Limb (tissue), 2 donors: ENCODE results near the gene GIGYF2.

Experiments used
- DNase-seq, 2 donors: peaks; one replicate each; pipeline ENCODE4 v3.0.0-alpha.2; 2016; ENCODE audit errors: extremely low spot score in 2 of 2

The GIGYF2 gene

DNA sequence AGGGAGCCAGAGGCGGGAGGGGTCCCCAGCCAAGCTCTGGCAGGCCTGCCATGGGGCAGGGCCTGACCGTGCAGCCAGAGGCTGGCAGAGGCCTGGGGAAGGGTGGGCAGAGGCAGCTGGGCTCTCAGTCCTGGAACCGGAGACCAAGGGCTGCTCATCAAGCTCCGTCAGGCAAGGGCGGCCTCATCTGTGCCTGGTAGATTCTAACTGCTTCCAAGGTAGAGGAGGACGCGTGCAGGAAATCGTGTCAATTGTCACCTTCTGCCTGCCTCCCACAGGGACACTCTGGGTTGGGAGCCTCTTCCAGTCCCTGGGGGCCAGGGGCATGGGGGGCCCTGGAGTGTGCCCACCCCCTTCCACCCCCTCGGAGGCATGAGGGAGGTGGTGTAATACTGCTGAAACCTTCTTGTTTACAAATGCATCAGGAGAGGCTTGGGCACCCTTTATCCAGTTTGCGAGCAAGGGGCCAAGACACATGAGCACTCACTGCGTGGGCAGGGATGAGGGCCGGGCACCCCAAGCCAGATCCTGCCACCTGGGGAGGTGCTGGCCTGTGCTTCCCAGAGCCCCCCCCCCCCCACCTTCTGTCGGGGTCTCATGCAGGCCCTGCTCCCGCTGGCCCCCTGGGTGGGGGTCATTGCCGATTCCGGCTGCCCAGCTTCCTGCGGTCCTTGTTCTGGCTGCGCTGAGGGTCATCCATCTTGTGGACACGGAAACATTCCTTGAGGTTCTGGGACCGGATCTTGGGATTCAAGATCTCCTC is 181.9 kb downstream of the GIGYF2 start:
- DNase-seq: no peak

DNA sequence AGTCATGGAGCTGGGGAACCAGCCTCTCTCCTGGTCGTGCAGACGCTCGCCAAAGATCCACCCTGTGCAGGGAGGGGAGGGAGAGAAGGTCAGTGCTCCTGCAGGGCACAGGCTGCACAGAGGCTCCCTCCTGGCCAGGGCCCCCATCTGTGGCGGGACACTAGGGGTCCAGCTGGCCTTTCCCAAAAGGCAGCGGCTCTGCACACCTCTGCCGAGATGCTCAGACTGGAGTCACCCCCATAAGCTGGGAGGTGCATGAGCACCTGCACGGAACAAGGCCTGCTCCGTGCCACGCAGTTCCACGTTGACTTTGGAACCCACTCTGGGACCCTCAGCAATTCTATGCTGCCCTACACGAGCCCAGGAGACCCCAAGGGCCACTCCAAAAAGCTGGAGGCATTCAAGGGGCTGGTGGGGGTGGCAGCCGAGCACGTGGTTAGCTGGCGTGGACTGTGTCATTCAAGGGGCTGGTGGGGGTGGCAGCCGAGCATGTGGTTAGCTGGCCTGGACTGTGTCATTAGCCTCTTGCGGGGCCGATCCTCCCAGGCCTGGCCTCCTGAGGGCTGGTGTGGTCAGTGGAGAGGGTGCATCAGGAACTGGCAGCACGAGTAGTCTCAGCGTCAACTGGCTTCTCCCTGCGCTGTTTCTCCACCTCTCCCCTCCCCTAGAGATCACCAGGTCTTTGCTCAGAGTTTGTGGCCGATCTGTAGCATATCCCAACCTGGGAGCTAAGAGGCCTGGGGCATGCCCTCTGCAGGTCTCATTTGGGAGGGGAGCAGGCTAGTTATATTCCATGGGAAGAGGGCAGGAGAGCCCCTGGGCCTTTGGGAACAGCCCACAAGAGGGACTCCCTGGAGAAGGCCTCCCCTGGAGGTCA is 182.7 kb downstream of the GIGYF2 start:
- no peak for DNase-seq

DNA sequence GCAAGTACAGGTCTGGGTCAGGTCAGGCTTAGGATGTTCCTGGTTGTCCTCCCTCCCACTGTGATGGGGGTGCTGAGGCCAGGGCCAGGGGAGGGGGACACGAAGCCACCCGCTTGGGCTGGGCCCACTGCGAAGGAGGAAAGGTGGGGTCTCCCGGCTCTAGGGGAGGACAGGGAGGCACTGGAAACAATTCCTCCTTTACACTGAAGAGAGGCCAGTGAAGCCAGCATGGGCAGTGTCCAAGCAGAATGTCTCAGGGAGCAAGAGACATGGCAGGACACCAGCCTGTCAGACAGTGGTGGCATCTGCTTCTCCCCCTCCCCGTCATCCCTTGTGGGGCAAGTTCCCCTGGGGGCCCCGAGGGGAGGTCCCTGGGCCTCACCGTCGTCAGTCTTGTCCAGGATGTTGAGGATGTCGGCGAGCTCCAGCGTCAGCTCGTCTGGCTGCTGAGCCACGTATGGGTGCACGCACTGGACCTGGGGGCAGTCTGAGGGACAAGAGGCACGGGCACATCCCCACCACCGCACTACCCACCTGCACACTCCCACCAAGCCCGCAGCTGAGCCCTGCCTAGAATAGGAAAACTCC is 183.7 kb downstream of the GIGYF2 start:
- no peak for DNase-seq

DNA sequence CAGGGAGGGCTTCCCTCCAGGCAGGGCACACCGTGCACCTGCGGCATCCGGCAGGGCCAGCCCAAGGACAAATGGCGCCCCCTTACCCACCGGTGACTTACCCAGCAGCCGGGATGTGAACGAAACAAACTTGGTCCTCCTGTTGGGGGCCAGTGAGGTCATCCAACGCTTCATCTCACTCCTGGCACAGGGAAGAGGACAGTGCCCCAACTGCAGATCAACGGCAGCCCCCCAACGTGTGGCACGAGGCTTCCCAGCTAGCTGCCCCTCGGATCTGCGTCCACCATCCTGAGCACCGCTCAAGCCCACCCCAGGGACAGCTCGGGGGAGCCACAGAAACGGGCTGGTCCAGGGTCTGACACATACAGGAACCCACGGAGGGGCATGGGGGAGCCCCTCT is 185.0 kb downstream of the GIGYF2 start:
- DNase-seq: no peak

DNA sequence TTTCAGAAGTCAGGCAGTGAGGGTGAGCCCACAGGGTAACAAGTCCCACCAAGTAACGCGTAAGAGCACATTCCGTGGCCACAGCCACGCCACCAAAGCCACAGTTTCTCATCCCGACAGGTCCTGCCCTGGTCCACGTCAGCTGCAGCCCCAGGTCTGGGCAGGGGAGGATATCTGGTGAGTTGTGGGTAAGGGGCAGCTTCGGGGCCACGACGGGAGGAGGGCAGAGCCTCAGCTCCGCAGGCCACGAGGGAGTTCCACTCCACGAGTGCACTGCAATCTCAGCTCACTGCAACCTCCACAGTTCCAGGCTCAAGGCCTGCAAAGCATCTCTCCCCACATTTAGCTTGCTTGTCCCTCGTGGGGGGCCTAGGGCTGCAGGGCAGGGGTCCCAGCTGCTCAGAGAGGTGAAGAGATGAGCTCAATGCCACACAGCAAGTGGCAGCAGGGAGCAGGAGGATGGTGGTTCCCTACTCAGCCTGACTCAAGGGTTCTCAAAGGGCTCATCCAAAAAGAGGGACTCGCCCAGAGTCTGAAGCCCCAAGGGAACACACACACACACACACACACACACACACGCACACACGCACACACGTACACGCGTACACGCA is 185.5 kb downstream of the GIGYF2 start:
- no peak for DNase-seq

DNA sequence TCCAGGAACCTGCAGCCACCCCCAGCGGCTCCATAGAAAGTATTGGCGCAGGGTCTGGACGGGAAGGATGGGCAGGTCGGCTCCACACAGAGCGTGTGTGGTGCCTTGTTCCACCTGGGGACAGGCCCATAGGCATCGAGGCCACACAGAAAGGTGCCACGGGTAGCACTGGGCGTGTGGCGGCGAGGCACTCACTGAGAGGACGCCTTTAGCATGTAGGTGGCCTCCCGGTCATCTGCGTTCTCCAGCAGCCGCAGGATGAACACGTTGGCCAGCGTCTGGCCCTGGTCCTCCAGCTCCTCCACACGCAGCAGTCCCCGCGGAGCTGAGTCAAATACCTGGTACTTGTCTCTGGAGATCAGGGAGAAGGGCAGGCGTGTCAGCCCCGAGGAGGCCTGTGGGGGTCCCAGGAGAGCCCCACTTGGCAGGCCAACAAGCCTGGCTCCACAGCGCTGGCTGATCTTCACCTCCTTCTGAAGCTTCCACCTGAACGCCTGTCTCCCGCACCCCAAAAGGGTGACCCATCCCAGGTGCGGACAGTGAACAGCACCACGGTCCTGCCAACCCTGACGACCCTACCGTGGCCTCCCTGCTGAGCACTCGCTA is 186.1 kb downstream of the GIGYF2 start:
- DNase-seq: no peak

DNA sequence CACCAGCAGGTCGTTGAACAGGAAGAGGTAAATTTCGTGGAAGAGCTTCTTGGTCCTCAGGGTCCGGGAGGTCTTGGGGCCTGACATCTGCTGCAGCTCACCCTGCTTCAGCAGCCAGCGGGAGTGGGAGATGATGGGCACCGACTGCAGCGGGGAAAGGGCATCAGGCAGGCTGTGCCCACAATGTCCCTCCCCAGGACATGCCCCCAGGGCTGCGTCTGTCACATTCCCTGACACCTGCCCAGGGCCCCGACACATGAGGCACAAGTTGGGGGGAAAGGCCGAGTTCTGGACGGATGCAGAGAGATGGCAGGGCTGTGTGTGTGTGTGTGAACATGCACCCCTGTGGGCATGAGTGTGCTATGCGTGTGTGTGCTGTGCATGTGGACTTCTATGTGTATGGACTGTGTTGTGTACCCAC is 186.9 kb downstream of the GIGYF2 start:
- DNase-seq: no peak

DNA sequence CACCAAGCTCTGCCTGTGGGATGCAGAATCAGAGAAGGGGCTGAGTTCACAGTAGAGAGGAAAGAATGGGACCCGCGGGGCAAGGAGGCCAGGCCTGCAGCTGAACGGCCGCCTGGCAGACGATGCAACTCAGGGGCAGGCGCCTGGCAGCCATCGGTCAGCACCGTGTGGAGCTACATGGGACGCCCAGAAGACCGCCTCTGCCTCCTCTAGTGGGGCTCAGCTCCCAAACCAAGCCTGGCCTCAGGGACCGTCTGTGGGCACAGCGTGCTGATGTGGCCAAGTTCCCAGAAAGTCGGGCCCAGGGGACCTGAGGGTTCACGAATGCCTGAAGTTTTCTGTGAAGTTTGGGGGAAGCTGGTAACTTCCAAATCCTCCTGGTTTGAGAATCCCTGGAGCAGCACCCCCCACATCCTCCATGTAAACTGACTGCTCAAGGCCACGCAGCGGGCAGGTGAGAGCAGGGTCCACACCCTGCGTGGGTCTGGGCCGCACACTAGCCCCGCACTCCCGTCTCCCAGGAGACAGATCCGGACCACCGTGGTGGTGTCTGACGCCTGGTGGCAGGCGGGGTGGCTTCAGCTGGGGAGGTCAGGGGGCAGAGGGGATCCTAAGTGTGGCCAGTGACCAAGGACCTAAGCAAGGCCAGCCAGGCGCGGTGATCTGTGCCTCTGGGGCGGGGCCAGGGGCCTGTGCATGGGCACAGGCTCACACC is 187.6 kb downstream of the GIGYF2 start:
- no peak for DNase-seq

DNA sequence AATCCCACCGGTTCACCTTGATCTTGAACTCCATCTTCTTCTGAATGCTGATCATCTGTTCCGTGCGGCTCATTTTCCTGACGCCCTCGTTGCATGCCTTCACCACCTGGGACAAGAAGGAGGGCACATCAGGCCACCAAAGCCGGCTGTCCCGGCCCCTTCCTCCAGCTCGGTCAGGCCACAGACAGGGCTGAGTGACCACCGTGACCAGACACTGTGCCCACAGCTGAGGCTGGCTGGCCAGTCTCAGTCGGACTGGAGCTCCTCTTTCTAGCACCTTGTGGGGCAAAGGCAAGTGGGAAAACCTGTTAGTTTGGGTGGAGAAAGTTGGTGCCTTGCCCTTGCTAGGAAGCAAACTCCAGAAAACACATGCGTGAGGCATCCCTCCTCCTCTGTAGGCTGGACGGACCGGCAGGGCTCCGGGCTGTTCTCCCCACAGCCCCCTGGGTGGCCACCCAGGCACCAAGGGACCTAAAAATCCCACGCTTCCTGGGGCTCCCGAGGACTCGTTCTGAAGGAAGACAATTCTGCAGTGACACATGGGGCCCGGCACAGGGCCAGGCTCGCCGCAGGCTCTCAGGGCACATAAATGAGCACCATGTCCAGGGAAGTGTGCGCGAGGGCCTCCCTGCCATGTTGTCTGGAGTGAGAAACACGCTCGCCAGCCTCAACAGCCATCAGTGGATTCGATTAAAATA is 188.3 kb downstream of the GIGYF2 start:
- DNase-seq: no peak

DNA sequence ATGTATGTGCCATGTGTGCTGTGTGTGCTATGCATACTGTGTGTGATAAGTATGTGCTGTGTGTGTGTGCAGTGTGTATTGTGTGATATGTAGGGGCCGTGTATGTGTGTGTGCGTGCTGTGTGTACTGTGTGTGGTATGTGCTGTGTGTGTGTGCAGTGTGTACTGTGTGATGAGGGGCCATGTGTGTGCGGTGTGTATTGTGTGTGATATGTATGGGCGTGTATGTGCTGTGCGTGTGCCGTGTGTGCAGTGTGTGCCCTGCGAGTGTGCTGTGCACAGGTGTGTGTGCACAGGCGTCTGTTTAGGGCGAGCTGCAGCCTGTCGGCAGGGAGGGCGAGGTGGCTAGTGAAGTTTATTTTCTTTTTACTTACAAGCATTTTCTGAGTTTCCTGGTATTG is 189.0 kb downstream of the GIGYF2 start:
- no peak for DNase-seq

DNA sequence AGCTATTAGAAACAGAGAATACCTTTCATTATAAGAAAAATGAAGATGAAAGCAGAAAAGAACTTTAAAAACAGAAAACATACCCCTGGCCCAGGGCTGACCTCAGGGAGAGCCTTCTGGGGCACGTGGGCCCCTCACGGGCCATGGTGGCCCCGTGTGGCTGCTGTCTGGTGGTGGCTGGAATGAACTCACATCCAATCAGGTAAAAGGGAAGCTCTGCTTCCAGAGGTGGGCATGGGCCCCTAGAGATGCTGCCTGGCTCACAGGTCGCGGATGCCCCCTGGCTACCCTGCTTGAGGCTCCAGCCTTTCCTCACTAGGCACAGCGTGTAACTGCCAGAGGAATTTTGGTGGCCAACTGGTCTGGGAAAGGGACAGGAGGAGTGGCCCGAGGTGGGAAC is 189.5 kb downstream of the GIGYF2 start:
- no peak for DNase-seq

DNA sequence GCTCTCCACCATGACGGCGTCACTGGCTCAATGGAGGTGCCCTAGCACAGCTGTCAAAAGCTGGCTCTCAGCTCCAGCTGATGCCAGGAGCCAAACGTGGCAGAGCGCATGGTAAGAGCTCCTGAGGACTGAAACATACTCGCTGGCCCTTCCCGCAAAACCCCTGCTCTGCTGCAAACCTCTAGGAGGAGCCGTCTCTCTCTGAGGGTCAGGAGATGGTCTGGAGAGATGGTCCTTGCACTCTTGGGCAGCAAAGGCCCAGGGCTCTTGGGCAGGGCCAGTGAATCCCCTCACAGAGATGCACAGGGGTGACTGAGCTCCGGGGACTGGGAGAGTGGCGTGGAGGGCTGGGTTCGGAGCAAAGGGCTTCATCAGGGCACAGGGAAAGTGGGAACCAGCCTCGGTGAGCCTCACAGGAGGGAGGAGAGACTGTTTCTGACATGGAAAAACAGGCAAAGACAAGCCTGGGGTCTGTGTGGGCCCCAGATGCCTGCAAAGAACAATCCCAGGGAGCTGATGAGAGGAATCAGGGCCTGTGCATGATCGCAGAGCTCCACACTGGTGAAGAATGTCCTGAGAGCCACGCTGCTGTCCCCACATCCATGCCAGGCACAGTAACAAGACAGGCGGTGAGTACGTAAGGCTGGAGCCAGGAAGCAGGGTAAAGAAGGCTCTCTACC is 190.2 kb downstream of the GIGYF2 start:
- no peak for DNase-seq

DNA sequence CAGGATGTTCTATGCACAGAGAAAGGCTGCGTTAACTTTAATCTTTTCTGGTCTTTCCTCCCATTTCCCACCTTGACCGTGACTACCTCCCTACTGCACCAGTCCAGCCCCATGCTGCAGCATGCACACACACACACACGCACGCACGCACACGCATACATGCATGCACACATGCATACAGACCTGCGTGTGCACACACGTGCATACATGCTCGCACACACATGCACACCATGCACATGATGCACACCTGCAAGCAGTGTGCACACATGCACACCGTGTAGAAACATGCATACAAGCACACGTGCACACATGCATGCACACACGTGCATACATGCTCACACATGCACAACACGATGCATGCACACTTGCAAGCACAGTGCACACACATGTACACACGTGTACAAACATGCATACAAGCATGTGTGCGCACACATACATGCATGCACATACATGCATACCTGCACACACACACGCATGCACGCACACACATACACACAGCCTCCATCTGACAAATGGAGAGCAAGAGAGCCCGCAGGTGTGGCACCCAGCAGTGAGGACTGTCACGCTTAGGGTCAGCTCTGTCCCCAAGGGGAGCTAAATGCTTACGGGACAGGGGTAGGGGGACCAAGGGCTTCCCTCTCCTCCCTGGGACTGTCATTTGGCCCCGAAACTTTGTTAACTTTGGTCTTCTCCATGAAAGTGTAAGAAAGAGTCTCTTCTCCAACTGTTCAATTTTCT is 191.1 kb downstream of the GIGYF2 start:
- DNase-seq: no peak

DNA sequence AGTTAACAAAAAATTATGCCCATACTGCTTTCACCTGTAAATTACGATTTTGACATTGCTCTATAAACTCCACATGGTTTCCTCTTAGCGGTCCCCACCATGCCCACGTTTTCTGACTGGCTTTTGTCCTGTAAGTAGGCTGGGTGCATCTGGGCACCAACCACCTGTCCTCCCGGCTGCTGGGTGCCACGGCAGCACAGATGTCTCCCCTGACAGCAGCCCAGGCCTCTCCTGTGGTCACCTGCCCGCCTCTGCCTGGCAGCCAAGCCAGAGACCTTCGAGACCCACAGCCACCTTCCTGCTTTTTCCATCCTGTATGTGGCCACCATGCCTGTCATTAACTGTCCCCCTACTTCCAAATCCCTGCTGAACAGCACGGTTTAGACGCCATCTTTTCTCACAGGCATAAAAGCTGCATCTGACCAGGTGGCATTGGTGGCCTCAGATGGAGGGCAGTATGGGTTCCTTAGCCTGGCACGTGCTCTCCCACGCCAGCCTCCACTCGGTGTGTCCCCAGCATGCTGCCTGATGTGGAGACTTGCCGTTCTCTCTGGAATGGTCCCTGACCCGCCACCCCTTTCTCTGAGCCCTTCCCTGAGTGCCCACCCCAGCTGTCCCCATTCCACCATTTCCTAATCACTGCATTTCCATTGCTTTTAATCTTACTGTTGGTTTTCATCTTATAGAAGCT is 191.9 kb downstream of the GIGYF2 start:
- no peak for DNase-seq

DNA sequence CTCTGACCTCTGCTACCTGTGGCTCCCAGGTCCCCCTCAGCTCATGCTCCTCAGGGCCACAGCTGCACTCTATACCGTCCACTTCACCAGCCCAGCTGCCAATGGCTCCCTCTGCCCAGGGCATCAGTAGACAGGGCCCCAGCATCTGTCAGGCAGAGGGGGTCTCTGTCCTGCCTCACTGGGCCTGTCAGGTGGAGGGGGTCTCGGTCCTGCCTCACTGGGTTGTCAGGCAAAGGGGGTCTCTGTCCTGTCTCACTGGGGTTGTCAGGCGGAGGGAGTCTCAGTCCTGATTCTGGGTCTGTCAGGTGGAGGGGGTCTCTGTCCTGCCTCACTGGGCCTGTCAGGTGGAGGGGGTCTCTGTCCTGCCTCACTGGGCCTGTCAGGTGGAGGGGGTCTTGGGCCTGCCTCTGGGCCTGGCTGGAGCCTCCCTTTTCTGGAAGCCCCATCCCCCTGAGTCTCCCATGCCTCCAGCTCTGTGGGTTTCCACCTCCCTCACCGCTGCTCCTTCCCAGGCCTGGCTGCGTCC is 192.8 kb downstream of the GIGYF2 start:
- DNase-seq: no peak

DNA sequence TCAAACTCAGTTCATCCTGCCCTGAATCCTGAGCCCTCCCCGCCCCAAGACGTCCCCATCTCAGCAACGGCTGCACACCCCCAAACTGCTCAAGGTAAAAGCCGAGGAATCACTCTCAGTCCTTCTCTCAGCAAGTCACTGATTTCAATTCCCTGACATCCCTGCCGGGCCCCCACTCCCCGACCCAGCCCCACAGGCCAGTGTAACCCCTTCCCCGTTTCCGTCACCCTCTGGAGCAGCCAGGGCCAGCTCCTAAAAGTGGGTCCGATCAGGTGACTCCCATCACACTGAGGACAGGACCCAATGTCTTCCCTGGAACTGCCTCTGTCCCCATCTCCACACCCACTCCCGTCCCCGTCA is 193.4 kb downstream of the GIGYF2 start:
- no peak for DNase-seq

DNA sequence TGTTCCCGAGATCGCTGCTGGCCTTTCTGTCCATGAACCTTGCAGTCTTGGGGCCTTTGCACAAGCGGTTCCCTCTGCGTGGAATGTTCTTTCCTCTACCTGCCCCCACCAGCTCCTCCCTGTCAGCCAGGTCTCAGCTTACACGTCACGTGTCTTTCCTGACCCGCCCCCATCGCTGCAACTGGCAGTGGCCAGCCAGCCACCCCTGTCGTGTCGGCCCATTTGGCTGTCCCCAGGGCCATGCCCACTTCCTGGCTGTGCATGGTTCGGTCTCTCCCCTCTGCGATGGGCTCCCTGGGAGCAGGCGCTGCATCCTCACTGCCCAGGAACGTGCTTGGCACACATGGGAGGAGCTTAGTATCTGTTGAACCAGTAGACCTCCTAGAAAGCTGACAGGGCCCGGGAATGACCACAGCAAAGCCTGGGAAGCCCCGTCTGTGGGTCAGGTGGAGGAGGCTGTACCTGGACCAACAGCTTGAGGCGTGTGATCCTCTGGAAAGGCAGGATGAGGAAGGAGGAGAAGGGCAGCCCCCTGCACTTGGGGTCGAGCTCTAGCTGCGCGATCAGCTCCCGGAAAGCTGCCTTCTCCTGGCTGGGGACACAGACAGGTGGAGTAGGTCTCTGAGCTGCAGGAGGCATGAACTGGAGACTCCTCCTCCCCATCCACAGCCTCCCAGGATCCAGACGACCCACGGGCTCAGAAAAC is 193.9 kb downstream of the GIGYF2 start:
- DNase-seq: no peak

DNA sequence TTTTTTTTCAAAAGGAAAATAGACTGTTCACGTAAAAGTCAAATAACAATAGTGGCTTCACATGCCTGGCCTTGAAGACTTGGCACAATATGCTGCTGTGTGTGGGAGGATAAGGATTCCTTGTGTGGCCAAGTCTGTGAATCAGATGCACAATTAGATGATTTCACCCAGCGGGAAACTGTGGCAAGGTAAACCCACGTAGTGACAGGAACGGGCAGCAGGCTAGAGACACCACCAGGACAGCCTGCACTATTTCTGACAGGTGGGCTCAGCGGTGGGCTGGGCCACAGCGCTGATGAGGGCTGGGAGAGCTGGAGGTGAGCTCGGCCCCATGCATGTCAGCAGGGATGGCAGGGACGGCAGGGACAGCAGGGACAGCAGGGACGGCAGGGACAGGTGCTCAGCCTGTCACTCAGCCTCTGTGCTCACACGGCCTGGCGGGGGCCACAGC is 194.5 kb downstream of the GIGYF2 start:
- DNase-seq: no peak
